Endothelial cell of umbilical vein (primary cell): ENCODE results near the gene FGF12. TPM values are rescaled to one million over a fixed set of nuclear protein-coding genes. Genes with fewer than 3 reads are reported as not detected.

Experiments used
- BruUV-seq: library from RNA; stranded (reverse); fragments of 400-500 nt; replicated peaks from 2 replicates; lab custom pipeline; 2021; lab: Mats Ljungman, UMichigan
- CTCF ChIA-PET: fragments of 300-600, 350-600 bp; sonication (Branson Sonifier 250); formaldehyde crosslinking; loops from one replicate; lab custom pipeline; 2021; ENCODE audit warnings: antibody characterized with exemption, inconsistent platforms; lab: Charles Lee
- POLR2A ChIA-PET: fragments of 300-600, 350-600 bp; sonication (Branson Sonifier 250); formaldehyde crosslinking; loops from one replicate; lab custom pipeline; 2021; ENCODE audit warnings: antibody characterized with exemption, inconsistent platforms; lab: Charles Lee
- DNase-seq: peaks from one replicate; pipeline ENCODE4 v3.0.0-alpha.2; 2011; ENCODE audit warnings: low read depth, low spot score
- FAIRE-seq: peaks from 2 replicates; lab custom pipeline; 2011; peaks lifted over from hg19 to GRCh38; lab: Jason Lieb, UNC
- H2AFZ ChIP-seq: 2 replicates; pipeline ENCODE4 v1.6.0; 2012; ENCODE audit warnings: low read depth, low read length, control low read depth, inconsistent platforms
- H3K27ac ChIP-seq: 2 replicates; pipeline ENCODE4 v1.5.1; 2011; ENCODE audit warnings: low read depth, mild to moderate bottlenecking, control low read depth, low read length, moderate library complexity; ENCODE audit not compliant: insufficient read depth
- H3K27me3 ChIP-seq, 2 experiments: 2 replicates each; pipeline versions ENCODE4 v1.6.0 to v1.6.1; 2011; ENCODE audit warnings: low read length in 2 of 2, mixed read lengths in 1 of 2; ENCODE audit not compliant: control insufficient read depth in 2 of 2, insufficient read depth in 2 of 2
- H3K36me3 ChIP-seq, 2 experiments: 2 replicates in 1 of 2; 3 replicates in 1 of 2; pipeline ENCODE4 v1.5.1; 2011; ENCODE audit warnings: low read length in 2 of 2, mild to moderate bottlenecking in 1 of 2, moderate library complexity in 1 of 2; ENCODE audit not compliant: control insufficient read depth in 2 of 2, insufficient read depth in 2 of 2; ENCODE audit errors: extremely low read depth in 1 of 2
- H3K4me1 ChIP-seq: 3 replicates; pipeline ENCODE4 v1.5.1; 2011; ENCODE audit warnings: mild to moderate bottlenecking, low read length; ENCODE audit not compliant: control insufficient read depth, insufficient read depth; ENCODE audit errors: extremely low read depth
- H3K4me2 ChIP-seq: 2 replicates; pipeline ENCODE4 v1.6.1; 2011; ENCODE audit warnings: low read length, control low read depth, mixed read lengths; ENCODE audit not compliant: insufficient read depth
- H3K4me3 ChIP-seq, 3 experiments: fragments of 200-600 bp in 1 of 3; sonication (generic), shearing (Covaris generic) in 1 of 3; replicated peaks in 1 of 3; 2 replicates each; pipeline ENCODE4 v1.5.1; 2011 to 2016; ENCODE audit warnings: control low read depth in 3 of 3, low read length in 3 of 3, mild to moderate bottlenecking in 2 of 3, inconsistent platforms in 1 of 3, low read depth in 1 of 3, moderate library complexity in 1 of 3; ENCODE audit not compliant: insufficient read depth in 1 of 3
- H3K79me2 ChIP-seq: 2 replicates; pipeline ENCODE4 v1.6.0; 2012; ENCODE audit warnings: low read length, inconsistent platforms; ENCODE audit not compliant: control insufficient read depth, insufficient read depth
- H3K9ac ChIP-seq: replicated peaks from 2 replicates; pipeline ENCODE3; 2011; ENCODE audit warnings: low read length, control low read depth; ENCODE audit not compliant: insufficient read depth; ENCODE audit errors: extremely low read depth
- H3K9me1 ChIP-seq: replicated peaks from 3 replicates; pipeline ENCODE4 v1.6.0; 2011; ENCODE audit warnings: mild to moderate bottlenecking, low read length; ENCODE audit not compliant: control insufficient read depth, insufficient read depth; ENCODE audit errors: extremely low read depth
- H3K9me3 ChIP-seq: replicated peaks from 2 replicates; pipeline ENCODE4 v1.5.1; 2012; ENCODE audit warnings: low read length, inconsistent platforms; ENCODE audit not compliant: control insufficient read depth, insufficient read depth
- H4K20me1 ChIP-seq: replicated peaks from 2 replicates; pipeline ENCODE3; 2011; ENCODE audit warnings: mild to moderate bottlenecking, low read length; ENCODE audit not compliant: control insufficient read depth, insufficient read depth; ENCODE audit errors: extremely low read depth
- CTCF ChIP-seq, 2 donors: IDR thresholded peaks; 1 replicate in 1 of 2; 2 replicates in 1 of 2; pipeline ENCODE4 v1.5.1; 2011; ENCODE audit warnings: low read length in 2 of 2, mild to moderate bottlenecking in 2 of 2, moderate library complexity in 2 of 2, control low read depth in 1 of 2, inconsistent platforms in 1 of 2, low read depth in 1 of 2; ENCODE audit not compliant: insufficient read depth in 1 of 2; ENCODE audit errors: extremely low read depth in 1 of 2
- EZH2 ChIP-seq: IDR thresholded peaks from 2 replicates; pipeline ENCODE4 v1.6.1; 2012; ENCODE audit warnings: borderline replicate concordance, low read depth, mild to moderate bottlenecking, moderate library complexity, low read length, inconsistent platforms; ENCODE audit not compliant: severe bottlenecking
- FOS ChIP-seq: IDR thresholded peaks from 2 replicates; pipeline ENCODE4 v1.6.1; 2011; ENCODE audit warnings: mild to moderate bottlenecking, low read length, moderate library complexity, borderline replicate concordance; ENCODE audit not compliant: insufficient read depth
- MYC ChIP-seq: IDR thresholded peaks from one replicate; pipeline ENCODE4 v1.6.1; 2011; ENCODE audit warnings: mild to moderate bottlenecking, low read depth, low read length
- POLR2A ChIP-seq: IDR thresholded peaks from 2 replicates; pipeline ENCODE4 v1.6.1; 2012; ENCODE audit warnings: low read depth, mild to moderate bottlenecking, control low read depth, low read length
- POLR2AphosphoS5 ChIP-seq: IDR thresholded peaks from 2 replicates; pipeline ENCODE4 v1.6.1; 2012; ENCODE audit warnings: low read depth, mild to moderate bottlenecking, control low read depth, low read length, moderate library complexity; ENCODE audit not compliant: insufficient read depth
- dilution Hi-C: fragments of 300-500 bp; cut with MboI; formaldehyde crosslinking; loops from one replicate; pipeline ENCODE4 v1.15.0; 2019; ENCODE audit warnings: low sequenced_read_pairs; ENCODE audit not compliant: extremely low pct_ligation_motif_present
- intact Hi-C: fragments of 100-400 bp; cut with micrococcal nuclease; formaldehyde crosslinking; loops from one replicate; pipeline ENCODE4 v1.10.0; 2022
- polyA plus RNA-seq, 4 experiments: library from polyadenylated mRNA; depleted of rRNA in 3 of 4; stranded (reverse) in 3 of 4; unstranded in 1 of 4; fragments of >200 nt; gene quantifications; 2 replicates each; pipeline versions ENCODE4 v1.2.1 to v1.2.3, GENCODE V29; 2011 to 2012; ENCODE audit warnings: missing spikeins in 1 of 4
- total RNA-seq: library from RNA; stranded (reverse); gene quantifications from 2 replicates; pipeline ENCODE4 v1.2.3, GENCODE V29; 2021

The FGF12 gene
- total and polyA plus RNA-seq, 2 donors (not counting 3 experiments of a cell fraction or from before 2014, with no cell fraction given), result 0.72 to 2.5 TPM

- no peaks in the 10 kb centered on the region for H3K79me2 ChIP-seq
- FAIRE-seq (no peak), DNase-seq (no peak)
- H3K27ac ChIP-seq, result no peak overlapping the region
- no peaks in the 10 kb centered on the region for H3K9me3 ChIP-seq
- no peaks in the 10 kb centered on the region for H4K20me1 ChIP-seq
- TF ChIP-seq POLR2A (no peak), FOS (no peak), MYC (no peak), EZH2 (no peak), POLR2AphosphoS5 (no peak), CTCF (IDR thresholded peaks at IDR 0.05; ENCODE audit: extremely low read depth in 1 of 2, insufficient read depth in 1 of 2, low read depth in 1 of 2, low read length in 2 of 2) (peak in 1 of 2 donors; percentile 34)
- H3K27me3 ChIP-seq, result no peaks in the 10 kb centered on the region
- H3K4me3 ChIP-seq, result no peak overlapping the region
- CTCF ChIA-PET, result interaction anchor here (1.0 to 1.5 kb wide), 2 partner anchors 185 to 206 kb away, joined by 4 to 9 read pairs; no protein-coding TSS in a partner anchor
- intact Hi-C loops (loop anchor here (1.0 kb wide), 1 partner anchor 185 kb away; no protein-coding TSS in a partner anchor), dilution Hi-C loops (no loop called here)
- no peak overlapping the region for H2AFZ ChIP-seq
- POLR2A ChIA-PET, result no interaction called here
- no TSS peak for BruUV-seq
- no peaks in the 10 kb centered on the region for H3K9me1 ChIP-seq
- H3K4me2 ChIP-seq, result no peak overlapping the region
- H3K4me1 ChIP-seq, result no peaks in the 10 kb centered on the region
- no peaks in the 10 kb centered on the region for H3K36me3 ChIP-seq
- no peak overlapping the region for H3K9ac ChIP-seq
Measured at GRCh38 chr3:192237992-192238608, 489.2 kb downstream of the FGF12 start.
